Small intestine (tissue), 7 donors: ENCODE data around the gene CCIN. TPM values are rescaled to one million over a fixed set of nuclear protein-coding genes. Genes with fewer than 3 reads are reported as not detected.
"Not testable (repeated sequence)": the region's sequence is repeated elsewhere in the genome, so short reads cannot be mapped to it uniquely, and the experiment has no call there.

Experiments used
- DNase-seq, 2 donors: peaks; one replicate each; pipeline versions ENCODE4 v3.0.0 to v3.0.0-alpha.2; 2013
- FAIRE-seq: peaks from 2 replicates; lab custom pipeline; 2012; peaks lifted over from hg19 to GRCh38; lab: Jason Lieb, UNC
- H3K27ac ChIP-seq, 3 donors: one replicate each; pipeline ENCODE4 v1.5.1; 2013; ENCODE audit warnings: low read length in 2 of 3, mild to moderate bottlenecking in 2 of 3, control low read depth in 1 of 3, inconsistent platforms in 1 of 3, low read depth in 1 of 3, moderate library complexity in 1 of 3
- H3K27me3 ChIP-seq, 3 donors: one replicate each; pipeline ENCODE4 v1.6.1; 2013; ENCODE audit warnings: low read length in 3 of 3, inconsistent platforms in 1 of 3; ENCODE audit not compliant: control insufficient read depth in 3 of 3, insufficient read depth in 3 of 3
- H3K36me3 ChIP-seq, 3 donors: one replicate each; pipeline ENCODE4 v1.6.1; 2013; ENCODE audit warnings: low read length in 3 of 3, inconsistent platforms in 1 of 3, low read depth in 1 of 3, mild to moderate bottlenecking in 1 of 3, moderate library complexity in 1 of 3; ENCODE audit not compliant: control insufficient read depth in 3 of 3, insufficient read depth in 2 of 3
- H3K4me1 ChIP-seq, 3 donors: one replicate each; pipeline ENCODE4 v1.6.1; 2013; ENCODE audit warnings: low read length in 2 of 3, inconsistent platforms in 1 of 3, low read depth in 1 of 3, mild to moderate bottlenecking in 1 of 3, moderate library complexity in 1 of 3; ENCODE audit not compliant: control insufficient read depth in 3 of 3, insufficient read depth in 2 of 3
- H3K4me3 ChIP-seq, 3 donors: one replicate each; pipeline ENCODE4 v1.5.1; 2013; ENCODE audit warnings: low read length in 3 of 3, control low read depth in 1 of 3, inconsistent platforms in 1 of 3, low read depth in 1 of 3, mild to moderate bottlenecking in 1 of 3, moderate library complexity in 1 of 3
- H3K9me3 ChIP-seq, 2 donors: one replicate each; pipeline ENCODE4 v1.6.1; 2013; ENCODE audit warnings: low read depth in 1 of 2, low read length in 1 of 2; ENCODE audit not compliant: control insufficient read depth in 2 of 2, insufficient read depth in 1 of 2
- WGBS, 3 donors: extraction: QIAGEN DNeasy Blood & Tissue Kit; methylation state at CpG; one replicate each; pipeline ENCODE4 v1.1.7; 2013; 5-methylcytosine and 5-hydroxymethylcytosine counted together
- polyA plus RNA-seq, 4 donors: library from polyadenylated mRNA; stranded (reverse) in 3 of 4; unstranded in 1 of 4; fragments of 200-250 nt in 3 of 4; fragments of 120-200 nt in 1 of 4; gene quantifications; one replicate each; pipeline versions ENCODE4 v1.2.1 to v1.2.3, GENCODE V29; 2013
- donor health status: healthy with polysubstance abuse.
- donor health status: control.
- donor health status: control.
- donor health status: Bipolar disorder and iron deficiency.
- donor health status: healthy.

Gene CCIN
- polyA plus RNA-seq, 4 donors, result 0.04 TPM; not detected in 3

DNA sequence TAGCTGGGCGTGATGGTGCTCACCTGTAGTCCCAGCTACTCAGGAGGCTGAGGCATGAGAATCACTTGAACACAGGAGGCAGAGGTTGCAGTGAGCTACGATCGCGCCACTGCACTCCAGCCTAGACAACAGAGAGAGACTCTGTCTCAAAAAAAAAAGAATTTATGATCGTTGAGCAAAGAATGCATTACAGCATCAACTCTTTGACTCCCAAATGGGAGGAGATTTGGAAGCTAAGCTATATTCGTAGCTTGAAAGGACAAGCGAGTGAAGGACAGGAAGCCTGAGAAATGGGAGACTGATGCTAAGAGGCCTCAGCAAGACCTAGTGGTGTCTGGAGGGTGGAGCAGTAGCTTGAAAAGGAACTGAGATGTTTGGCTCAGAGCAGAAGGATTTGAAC, 10.3 kb upstream of the CCIN start:
- peaks cover 0 to 9% (median 6%) of the 10 kb centered on the region in 3 donors for H3K4me1 ChIP-seq
- H3K27ac ChIP-seq, result peak overlapping the region in 1 of 3 donors; percentile 5
- H3K4me3 ChIP-seq, result no peak overlapping the region
- H3K27me3 ChIP-seq, result no peaks in the 10 kb centered on the region
- FAIRE-seq (no peak), DNase-seq (no peak)
- H3K36me3 ChIP-seq, result peaks cover 0 to 3% (median 0%) of the 10 kb centered on the region in 3 donors
- WGBS, 3 donors, result 72 to 92% (median 91%) methylated on average over 7 of the region's 7 CpGs
- H3K9me3 ChIP-seq, result peaks cover 0 to 4% of the 10 kb centered on the region in 2 donors

DNA sequence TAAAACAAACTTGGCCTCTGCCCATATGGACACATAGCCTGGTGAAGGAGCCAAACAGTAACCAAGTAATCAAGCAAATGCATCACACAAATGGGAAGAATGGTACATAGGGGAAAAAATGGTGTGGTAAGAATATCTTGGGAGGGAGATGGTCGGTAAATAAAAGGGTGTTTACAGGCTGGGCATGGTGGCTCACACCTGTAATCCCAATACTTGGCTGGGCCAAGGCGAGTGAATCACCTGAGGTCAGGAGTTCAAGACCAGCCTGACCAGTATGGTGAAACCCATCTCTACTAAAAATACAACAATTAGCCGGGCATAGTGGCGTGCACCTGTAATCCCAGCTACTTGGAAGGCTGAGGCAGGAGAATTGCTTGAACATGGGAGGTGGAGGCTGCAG, 9.7 kb upstream of the CCIN start:
- not testable (repeated sequence) for H3K27me3 ChIP-seq, H3K4me3 ChIP-seq, H3K4me1 ChIP-seq, H3K36me3 ChIP-seq, FAIRE-seq, DNase-seq, H3K9me3 ChIP-seq
- WGBS, 3 donors, result 91 to 95% (median 92%) methylated on average over 4 of the region's 4 CpGs
- H3K27ac ChIP-seq, result peak overlapping the region in 1 of 3 donors; percentile 2

DNA sequence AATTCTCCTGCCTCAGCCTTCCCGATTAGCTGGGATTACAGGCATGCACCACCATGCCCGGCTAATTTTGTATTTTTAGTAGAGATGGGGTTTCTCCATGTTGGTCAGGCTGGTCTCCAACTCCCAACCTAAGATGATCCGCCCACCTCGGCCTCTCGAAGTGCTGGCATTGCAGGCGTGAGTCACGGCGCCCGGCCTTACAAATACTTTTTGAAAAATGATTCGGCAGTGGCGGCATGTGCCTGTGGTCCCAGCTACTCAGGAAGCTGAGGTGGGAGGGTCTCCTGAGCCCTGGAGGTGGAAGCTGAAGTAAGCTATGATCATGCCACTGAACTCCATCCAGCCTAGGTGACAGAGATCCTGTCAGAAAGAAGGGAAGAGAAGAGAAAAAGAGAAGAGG, 9.1 kb upstream of the CCIN start:
- not testable (repeated sequence) for H3K27me3 ChIP-seq, H3K4me1 ChIP-seq, H3K27ac ChIP-seq, H3K9me3 ChIP-seq, H3K4me3 ChIP-seq, H3K36me3 ChIP-seq, DNase-seq, FAIRE-seq
- WGBS, 3 donors, result 83 to 93% (median 90%) methylated on average over 11 of the region's 11 CpGs

DNA sequence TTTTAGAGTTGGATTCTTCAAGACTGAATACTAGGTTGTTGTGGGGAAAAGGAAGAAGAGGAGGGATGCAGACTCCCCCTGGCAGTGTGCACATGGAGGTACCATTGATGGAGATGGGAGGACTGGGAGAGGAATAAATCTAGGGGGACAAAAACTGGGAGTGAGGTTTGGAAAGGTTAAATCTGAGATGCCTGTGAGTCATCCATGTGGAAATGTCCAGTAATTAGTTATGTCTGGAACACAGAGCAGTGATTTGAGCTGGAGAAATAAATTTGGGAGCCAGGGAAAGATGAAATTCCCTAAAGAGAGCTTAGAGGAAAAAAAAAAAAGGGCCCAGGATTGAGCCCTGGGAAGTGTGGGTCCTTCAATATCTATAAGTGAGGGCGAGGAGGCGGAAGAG, 8.0 kb upstream of the CCIN start:
- H3K36me3 ChIP-seq, result peaks cover 0 to 3% (median 0%) of the 10 kb centered on the region in 3 donors
- peaks cover 0 to under 1% (median 0%) of the 10 kb centered on the region in 3 donors for H3K27me3 ChIP-seq
- peak overlapping the region in 1 of 3 donors; percentile 11 for H3K27ac ChIP-seq
- FAIRE-seq (no peak), DNase-seq (no peak)
- H3K9me3 ChIP-seq, result peaks cover 0 to 4% of the 10 kb centered on the region in 2 donors
- H3K4me3 ChIP-seq, result no peak overlapping the region
- peaks cover 0 to 10% (median 3%) of the 10 kb centered on the region in 3 donors for H3K4me1 ChIP-seq
- 91 to 100% (median 92%) methylated on average over 2 of the region's 2 CpGs for WGBS, 3 donors

DNA sequence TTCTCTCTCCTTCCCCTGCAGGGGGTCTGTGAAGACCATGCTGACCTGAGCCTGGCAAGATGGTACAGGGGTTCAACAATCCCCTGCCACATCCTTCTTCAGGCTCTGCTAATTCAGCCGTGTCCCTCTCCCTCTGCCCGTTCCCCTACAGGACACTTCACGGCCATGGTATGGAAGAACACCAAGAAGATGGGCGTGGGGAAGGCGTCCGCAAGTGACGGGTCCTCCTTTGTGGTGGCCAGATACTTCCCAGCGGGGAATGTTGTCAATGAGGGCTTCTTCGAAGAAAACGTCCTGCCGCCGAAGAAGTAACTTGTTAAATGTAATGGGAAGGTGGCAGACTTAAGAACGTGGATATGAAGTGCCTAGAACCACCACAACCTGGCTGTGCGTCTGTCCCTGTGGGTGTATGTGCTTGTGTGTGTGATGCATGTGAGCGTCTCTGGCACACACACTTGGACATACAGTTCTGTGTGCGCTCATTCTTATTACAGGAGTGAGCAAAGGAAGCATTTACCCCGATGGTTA, 6.9 kb upstream of the CCIN start:
- peaks cover 0 to 3% (median 0%) of the 10 kb centered on the region in 3 donors for H3K27me3 ChIP-seq
- no peak overlapping the region for H3K4me3 ChIP-seq
- peak overlapping the region in 1 of 3 donors; percentile 76 for H3K27ac ChIP-seq
- DNase-seq (no peak), FAIRE-seq (no peak)
- H3K36me3 ChIP-seq, result peaks cover 0 to 3% (median 0%) of the 10 kb centered on the region in 3 donors
- H3K9me3 ChIP-seq, result no peaks in the 10 kb centered on the region
- peaks cover 0 to 16% (median 3%) of the 10 kb centered on the region in 3 donors for H3K4me1 ChIP-seq
- 89 to 95% (median 93%) methylated on average over 17 of the region's 17 CpGs for WGBS, 3 donors

DNA sequence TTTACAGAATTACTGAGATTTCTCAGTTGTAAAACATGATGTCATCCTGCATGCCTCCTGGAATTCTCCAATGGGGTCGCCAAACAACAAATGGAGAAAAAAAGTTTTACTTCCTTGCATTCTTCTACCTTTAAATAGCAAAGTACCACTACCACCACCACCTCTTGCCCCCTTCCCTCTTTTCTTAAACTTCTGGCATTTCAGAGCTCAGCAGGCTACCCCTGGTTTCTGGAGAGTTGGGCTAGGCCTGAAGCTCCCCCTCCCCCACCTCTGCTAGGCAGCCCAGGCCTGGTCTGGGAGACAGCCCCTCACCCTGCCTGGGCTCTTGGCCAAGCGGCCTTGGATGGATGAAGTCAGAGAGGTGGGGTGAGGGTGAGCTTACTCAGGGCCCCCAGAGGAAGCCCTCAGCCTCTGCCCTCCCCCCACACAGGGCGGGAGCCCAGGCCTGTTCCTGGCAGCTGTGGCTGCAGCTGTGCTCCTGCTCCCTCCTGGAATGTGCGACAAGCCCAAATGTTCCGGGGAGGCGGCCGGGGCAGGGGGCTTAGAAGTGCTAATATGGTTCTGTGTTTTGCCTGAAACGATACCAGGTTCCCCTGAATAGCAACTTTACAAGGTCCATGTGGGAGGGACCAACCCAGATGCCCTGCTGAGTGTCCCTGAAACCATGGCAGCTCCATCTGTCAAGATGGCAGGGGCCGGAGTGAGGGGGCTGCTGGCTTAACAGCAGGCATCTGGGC, 6.0 kb upstream of the CCIN start:
- peak overlapping the region in 2 of 3 donors; percentile 73 to 76 for H3K27ac ChIP-seq
- no peaks in the 10 kb centered on the region for H3K9me3 ChIP-seq
- FAIRE-seq (no peak), DNase-seq (peak in 1 of 2 donors; percentile 61)
- H3K36me3 ChIP-seq, result peaks cover 0 to 3% (median 0%) of the 10 kb centered on the region in 3 donors
- 51 to 84% (median 83%) methylated on average over 9 of the region's 9 CpGs for WGBS, 3 donors
- peaks cover 0 to 16% (median 3%) of the 10 kb centered on the region in 3 donors for H3K4me1 ChIP-seq
- no peak overlapping the region for H3K4me3 ChIP-seq
- peaks cover 0 to 3% (median 0%) of the 10 kb centered on the region in 3 donors for H3K27me3 ChIP-seq

DNA sequence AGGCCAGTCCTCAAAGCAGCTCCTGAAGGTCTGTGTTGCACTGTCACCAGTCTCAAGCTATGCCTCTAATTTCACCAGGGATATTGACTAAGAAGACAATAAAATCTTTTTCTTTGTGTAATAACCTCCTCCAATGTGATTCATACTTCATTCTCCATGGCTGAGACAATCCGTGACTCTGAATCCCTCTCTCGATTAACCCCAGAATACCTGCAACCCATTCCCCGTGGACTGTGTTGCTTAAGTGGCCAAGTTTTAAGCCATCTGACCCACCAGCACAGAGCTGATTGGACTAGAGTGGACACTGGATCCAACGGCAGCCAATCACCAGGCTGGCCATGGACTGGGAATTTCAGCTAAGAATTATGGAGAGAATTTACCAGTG, 5.4 kb upstream of the CCIN start:
- WGBS, 3 donors, result 76 to 88% (median 76%) methylated on average over 4 of the region's 4 CpGs
- no peak overlapping the region for H3K4me3 ChIP-seq
- FAIRE-seq (no peak), DNase-seq (no peak)
- peaks cover 0 to 16% (median 3%) of the 10 kb centered on the region in 3 donors for H3K4me1 ChIP-seq
- peak overlapping the region in 2 of 3 donors; percentile 73 to 76 for H3K27ac ChIP-seq
- peaks cover 0 to 3% (median 0%) of the 10 kb centered on the region in 3 donors for H3K36me3 ChIP-seq
- H3K27me3 ChIP-seq, result peaks cover 0 to 3% (median 0%) of the 10 kb centered on the region in 3 donors
- no peaks in the 10 kb centered on the region for H3K9me3 ChIP-seq

DNA sequence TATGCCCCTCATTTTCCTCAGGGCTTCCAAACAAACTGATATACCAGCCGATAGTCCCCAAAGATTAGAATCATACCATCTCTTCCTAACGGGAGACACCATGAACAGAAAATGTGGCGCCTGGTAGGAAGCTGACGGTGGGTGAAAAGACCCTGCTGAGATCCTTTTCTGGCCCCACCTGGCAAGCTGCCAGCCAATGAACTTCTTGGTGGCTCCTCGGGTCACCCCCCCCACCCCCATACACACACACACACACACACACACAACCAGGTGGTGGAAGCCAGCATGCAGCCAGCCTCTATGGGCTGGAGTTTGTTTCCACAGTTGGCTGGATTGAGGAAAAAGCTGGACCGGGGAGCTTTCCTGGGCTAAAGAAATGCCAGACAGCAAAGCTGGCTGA, 4.8 kb upstream of the CCIN start:
- DNase-seq, result no peak
- peaks cover 0 to 3% (median 0%) of the 10 kb centered on the region in 3 donors for H3K27me3 ChIP-seq
- H3K36me3 ChIP-seq, result peaks cover 0 to 3% (median 0%) of the 10 kb centered on the region in 3 donors
- no peak overlapping the region for H3K4me3 ChIP-seq
- no peaks in the 10 kb centered on the region for H3K9me3 ChIP-seq
- 76 to 79% (median 78%) methylated on average over 6 of the region's 6 CpGs for WGBS, 3 donors
- H3K27ac ChIP-seq, result peak overlapping the region in 1 of 3 donors; percentile 76
- peaks cover 0 to 16% (median 3%) of the 10 kb centered on the region in 3 donors for H3K4me1 ChIP-seq
- no peak for FAIRE-seq
